IMR-90 (cell line): ENCODE data around the gene SMPDL3A. TPM values are rescaled to one million over a fixed set of nuclear protein-coding genes. Genes with fewer than 3 reads are reported as not detected.

Source experiments
- ATAC-seq: fragments of 200-7000 bp; cut with Tn5 transposase; 2 replicates; pipeline ENCODE4 v1.9.1; 2020; ENCODE audit warnings: low read depth, mild to moderate bottlenecking, moderate library complexity
- BruUV-seq: library from RNA; stranded (reverse); fragments of 400-500 nt; replicated peaks from 2 replicates; lab custom pipeline; 2021; lab: Mats Ljungman, UMichigan
- CTCF ChIA-PET: fragments of 300-600 bp; formaldehyde crosslinking; extraction: SDS; loops from one replicate; lab custom pipeline; 2021; ENCODE audit warnings: antibody characterized with exemption; lab: Yijun Ruan, JAX
- POLR2A ChIA-PET: fragments of 300-600 bp; sonication (Branson Sonifier 250); formaldehyde crosslinking; loops from one replicate; lab custom pipeline; 2022; ENCODE audit warnings: antibody characterized with exemption; ENCODE audit not compliant: unreplicated experiment; lab: Charles Lee
- DNase-seq: peaks from one replicate; pipeline ENCODE4 v3.0.0; 2013
- H2AFZ ChIP-seq: replicated peaks from 2 replicates; pipeline ENCODE3; 2013; ENCODE audit warnings: low read length, mild to moderate bottlenecking; ENCODE audit not compliant: poor library complexity
- H2AK5ac ChIP-seq: 2 replicates; pipeline ENCODE4 v1.6.1; 2013; ENCODE audit warnings: low read depth, low read length, inconsistent platforms
- H2AK9ac ChIP-seq: replicated peaks from 2 replicates; pipeline ENCODE3; 2013; ENCODE audit warnings: mild to moderate bottlenecking, low read depth, low read length, moderate library complexity; ENCODE audit not compliant: poor library complexity
- H2BK120ac ChIP-seq: 2 replicates; pipeline ENCODE4 v1.6.1; 2013; ENCODE audit warnings: low read depth, low read length, inconsistent platforms
- H2BK15ac ChIP-seq: 3 replicates; pipeline ENCODE4 v1.6.1; 2013; ENCODE audit warnings: low read depth, low read length, inconsistent platforms
- H2BK20ac ChIP-seq: 2 replicates; pipeline ENCODE4 v1.6.1; 2013; ENCODE audit warnings: low read depth, mild to moderate bottlenecking, inconsistent platforms, low read length, moderate library complexity
- H2BK5ac ChIP-seq: 2 replicates; pipeline ENCODE4 v1.6.1; 2013; ENCODE audit warnings: mild to moderate bottlenecking, low read depth, low read length, inconsistent platforms; ENCODE audit not compliant: poor library complexity, severe bottlenecking
- H3K14ac ChIP-seq: replicated peaks from 2 replicates; pipeline ENCODE4 v1.6.1; 2013; ENCODE audit warnings: low read depth, low read length, inconsistent platforms
- H3K18ac ChIP-seq: 2 replicates; pipeline ENCODE4 v1.6.1; 2013; ENCODE audit warnings: low read depth, low read length, control low read depth
- H3K23ac ChIP-seq: 2 replicates; pipeline ENCODE4 v1.6.1; 2013; ENCODE audit warnings: low read depth, low read length, inconsistent platforms
- H3K27ac ChIP-seq: 2 replicates; pipeline ENCODE4 v1.5.1; 2013; ENCODE audit warnings: mild to moderate bottlenecking, control low read depth, low read length; ENCODE audit not compliant: insufficient read depth
- H3K27me3 ChIP-seq: 2 replicates; pipeline ENCODE4 v1.6.1; 2013; ENCODE audit warnings: low read length; ENCODE audit not compliant: control insufficient read depth, insufficient read depth
- H3K36me3 ChIP-seq: 2 replicates; pipeline ENCODE4 v1.6.1; 2013; ENCODE audit warnings: low read length, mixed read lengths; ENCODE audit not compliant: control insufficient read depth, insufficient read depth
- H3K4ac ChIP-seq: 2 replicates; pipeline ENCODE4 v1.6.1; 2013; ENCODE audit warnings: low read depth, low read length, inconsistent platforms
- H3K4me1 ChIP-seq: 2 replicates; pipeline ENCODE4 v1.6.1; 2013; ENCODE audit warnings: low read length, mixed read lengths; ENCODE audit not compliant: control insufficient read depth, insufficient read depth
- H3K4me2 ChIP-seq: 2 replicates; pipeline ENCODE4 v1.6.1; 2013; ENCODE audit warnings: low read depth, mild to moderate bottlenecking, control low read depth, low read length, moderate library complexity
- H3K4me3 ChIP-seq: 2 replicates; pipeline ENCODE4 v1.5.1; 2013; ENCODE audit warnings: low read depth, mild to moderate bottlenecking, control low read depth, low read length, moderate library complexity; ENCODE audit not compliant: insufficient read depth
- H3K56ac ChIP-seq: 2 replicates; pipeline ENCODE4 v1.6.1; 2013; ENCODE audit warnings: low read length, inconsistent platforms; ENCODE audit not compliant: insufficient read depth; ENCODE audit errors: extremely low read depth
- H3K79me1 ChIP-seq, 2 experiments: 2 replicates each; pipeline ENCODE4 v1.6.1; 2013; ENCODE audit warnings: low read length in 2 of 2, inconsistent platforms in 1 of 2, low read depth in 1 of 2
- H3K9ac ChIP-seq: 2 replicates; pipeline ENCODE4 v1.6.1; 2013; ENCODE audit warnings: low read depth, low read length, control low read depth
- H3K9me1 ChIP-seq: 2 replicates; pipeline ENCODE4 v1.6.1; 2013; ENCODE audit warnings: low read length, inconsistent platforms; ENCODE audit not compliant: insufficient read depth
- H3K9me3 ChIP-seq: 2 replicates; pipeline ENCODE4 v1.6.1; 2013; ENCODE audit warnings: low read length; ENCODE audit not compliant: control insufficient read depth, insufficient read depth
- H4K20me1 ChIP-seq: 2 replicates; pipeline ENCODE4 v1.6.1; 2013; ENCODE audit warnings: low read length, inconsistent platforms; ENCODE audit not compliant: insufficient read depth
- H4K5ac ChIP-seq: 2 replicates; pipeline ENCODE4 v1.6.1; 2013; ENCODE audit warnings: mild to moderate bottlenecking, low read depth, low read length, control low read depth
- H4K8ac ChIP-seq, 2 experiments: 2 replicates each; pipeline ENCODE4 v1.6.1; 2013; ENCODE audit warnings: low read depth in 2 of 2, low read length in 2 of 2, control low read depth in 1 of 2, inconsistent platforms in 1 of 2
- H4K91ac ChIP-seq: 2 replicates; pipeline ENCODE4 v1.6.1; 2013; ENCODE audit warnings: low read depth, low read length, inconsistent platforms; ENCODE audit not compliant: insufficient read depth
- RCOR1 ChIP-seq: IDR thresholded peaks from 2 replicates; pipeline ENCODE4 v1.6.1; 2012; ENCODE audit warnings: mild to moderate bottlenecking, low read length, improper control_type of control experiment; ENCODE audit not compliant: insufficient replicate concordance
- USF2 ChIP-seq: fragments of 150-350 bp; IDR thresholded peaks from 2 replicates; pipeline ENCODE4 v1.6.1; 2017; ENCODE audit warnings: mild to moderate bottlenecking, antibody characterized with exemption, low read length, low read depth
- WGBS, 2 experiments: methylation state at CpG; one replicate each; pipeline versions ENCODE4 v1.1.5 to v1.1.7; 2013; ENCODE audit warnings: missing lambda C conversion rate in 2 of 2; ENCODE audit not compliant: insufficient read length in 1 of 2; ENCODE audit errors: extremely low coverage in 2 of 2; 5-methylcytosine and 5-hydroxymethylcytosine counted together
- dilution Hi-C: fragments of 300-500 bp; cut with HindIII; formaldehyde crosslinking; loops from one replicate; pipeline ENCODE4 v1.14.3; 2018; ENCODE audit warnings: low sequenced_read_pairs; ENCODE audit not compliant: unreplicated experiment
- in situ Hi-C: fragments of 300-500 bp; cut with MboI; formaldehyde crosslinking; loops from 3 replicates; pipeline ENCODE4 v1.14.3; 2019; ENCODE audit warnings: low sequenced_read_pairs, inconsistent platforms, mixed read lengths
- intact Hi-C: fragments of 100-400 bp; cut with micrococcal nuclease; formaldehyde crosslinking; loops from 2 replicates; pipeline ENCODE4 v1.10.0; 2022
- polyA plus RNA-seq, 3 experiments: library from polyadenylated mRNA; depleted of rRNA; stranded (reverse); fragments of >200 nt; gene quantifications; 2 replicates each; pipeline ENCODE4 v1.2.3, GENCODE V29; 2012; ENCODE audit warnings: low replicate concordance in 1 of 3
- total RNA-seq: library from RNA; depleted of rRNA; stranded (reverse); fragments of >200 nt; gene quantifications from 2 replicates; pipeline ENCODE4 v1.2.3, GENCODE V29; 2012

SMPDL3A gene
- total and polyA plus RNA-seq, 2 of the 4 experiments (the other 2 are of a cell fraction): 9.9 to 14.2 TPM

- no peak overlapping the region for H2AK5ac ChIP-seq
- H4K20me1 ChIP-seq: no peaks in the 10 kb centered on the region
- H3K79me1 ChIP-seq: no peaks in the 10 kb centered on the region
- no peaks in the 10 kb centered on the region for H3K4me1 ChIP-seq
- no peak overlapping the region for H2BK20ac ChIP-seq
- no CpG with 5 or more reads among the region's 5 CpGs for WGBS, 2 experiments
- H2AFZ ChIP-seq: no peak overlapping the region
- no peak overlapping the region for H3K27ac ChIP-seq
- H3K4me2 ChIP-seq: no peak overlapping the region
- H3K9me3 ChIP-seq: no peaks in the 10 kb centered on the region
- in situ Hi-C loops: no loop called here
- no peaks in the 10 kb centered on the region for H3K9me1 ChIP-seq
- no peak overlapping the region for H2BK15ac ChIP-seq
- H2BK5ac ChIP-seq: no peak overlapping the region
- intact Hi-C loops: no loop called here
- no peak overlapping the region for H3K18ac ChIP-seq
- H2AK9ac ChIP-seq: no peak overlapping the region
- H2BK120ac ChIP-seq: no peak overlapping the region
- no peaks in the 10 kb centered on the region for H3K36me3 ChIP-seq
- POLR2A ChIA-PET: no interaction called here
- DNase-seq (no peak), ATAC-seq (no peak)
- no peak overlapping the region for H3K4me3 ChIP-seq
- H3K4ac ChIP-seq: no peak overlapping the region
- H3K27me3 ChIP-seq: peaks cover 4% of the 10 kb centered on the region; the same call in 1 of the 2 replicates
- CTCF ChIA-PET: no interaction called here
- H3K56ac ChIP-seq: no peak overlapping the region
- H4K91ac ChIP-seq: no peak overlapping the region
- dilution Hi-C loops: no loop called here
- H4K8ac ChIP-seq: no peak overlapping the region
- BruUV-seq: no TSS peak
- no peak overlapping the region for H4K5ac ChIP-seq
- no peak overlapping the region for H3K23ac ChIP-seq
- TF ChIP-seq USF2 (no peak), RCOR1 (no peak)
- H3K9ac ChIP-seq: no peak overlapping the region
- no peak overlapping the region for H3K14ac ChIP-seq
Observed at GRCh38 chr6:122778302-122778701, 10.8 kb upstream of the SMPDL3A start.
